Fibroblast of skin of scalp (primary cell): Measurements from ENCODE around the gene HEXD.
"Not testable (repeated sequence)": the region's sequence is repeated elsewhere in the genome, so short reads cannot be mapped to it uniquely, and the experiment has no call there.

ENCODE experiments used
- DNase-seq: peaks from one replicate; pipeline ENCODE4 v3.0.0-alpha.2; 2013

The HEXD gene

DNA sequence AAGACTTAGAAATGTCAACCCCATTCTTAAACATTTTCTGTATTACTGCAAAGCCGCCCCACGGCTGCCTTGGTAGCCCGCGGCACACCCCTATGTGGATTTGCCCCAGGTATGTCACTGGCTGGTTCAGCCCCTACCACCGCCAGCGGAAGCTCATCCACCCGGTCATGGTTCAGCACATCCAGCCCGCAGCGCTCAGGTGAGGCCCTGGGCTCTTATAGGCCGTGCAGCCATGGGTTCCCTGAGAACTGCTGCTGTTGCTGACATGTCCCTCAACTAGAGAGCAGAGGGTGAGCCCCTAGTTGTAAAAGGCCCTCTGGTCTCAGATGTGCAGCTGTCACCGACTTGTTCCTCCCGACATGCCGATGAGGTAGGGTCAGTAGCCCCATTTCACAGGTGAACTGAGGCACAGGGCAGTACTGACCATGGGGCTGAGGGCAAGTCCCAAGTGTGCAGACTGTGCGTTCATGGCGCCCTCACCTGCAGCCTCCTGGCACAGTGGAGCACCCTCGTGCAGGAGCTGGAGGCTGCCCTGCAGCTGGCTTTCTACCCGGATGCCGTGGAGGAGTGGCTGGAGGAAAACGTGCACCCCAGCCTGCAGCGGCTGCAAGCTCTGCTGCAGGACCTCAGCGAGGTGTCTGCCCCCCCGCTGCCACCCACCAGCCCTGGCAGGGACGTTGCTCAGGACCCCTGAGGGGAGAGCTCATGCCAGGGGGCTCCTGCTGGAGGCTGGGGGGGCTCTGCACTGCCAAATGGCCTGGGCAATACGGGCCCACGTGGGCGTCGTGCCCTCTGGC is 23.7 kb downstream of the HEXD start:
- DNase-seq = no peak

DNA sequence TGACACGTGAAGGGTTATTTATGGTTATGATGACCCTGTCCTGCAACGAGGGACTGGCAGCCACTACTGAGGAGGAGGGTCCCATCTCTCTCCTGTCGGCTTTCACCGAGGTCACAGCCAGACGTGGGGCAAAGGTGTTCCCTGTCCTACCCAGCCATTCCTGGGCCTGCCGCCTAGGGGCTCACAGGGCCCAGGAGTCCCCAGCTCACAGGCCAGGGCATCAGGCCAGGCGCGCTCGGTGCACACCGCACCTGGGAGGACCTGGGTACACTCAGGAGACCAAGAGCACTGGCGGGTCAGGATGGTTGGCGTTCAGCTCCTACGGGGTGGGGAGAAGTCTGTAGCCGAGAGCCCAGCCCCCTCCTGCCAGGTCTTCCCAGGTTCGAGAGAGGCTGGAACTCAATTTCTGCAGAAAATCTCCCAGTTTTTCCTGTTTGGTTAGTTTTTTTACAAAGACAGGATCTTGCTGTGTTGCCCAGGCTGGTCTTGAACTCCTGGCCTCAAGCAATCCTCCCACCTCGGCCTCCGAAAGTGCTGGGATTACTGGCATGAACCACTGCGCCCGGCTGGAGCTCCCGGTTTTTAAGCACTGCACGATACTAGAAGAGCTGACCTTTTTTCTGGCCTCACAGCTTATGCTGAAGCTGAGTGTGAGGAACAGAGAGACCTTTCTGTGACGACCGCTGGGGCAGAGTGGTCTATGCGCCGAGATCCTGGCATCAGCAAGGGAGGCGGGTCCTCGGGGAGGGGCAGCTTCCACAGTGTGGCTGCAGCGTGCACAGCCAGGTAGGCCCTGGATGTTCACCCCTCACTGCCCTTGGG is 24.7 kb downstream of the HEXD start:
- no peak for DNase-seq

DNA sequence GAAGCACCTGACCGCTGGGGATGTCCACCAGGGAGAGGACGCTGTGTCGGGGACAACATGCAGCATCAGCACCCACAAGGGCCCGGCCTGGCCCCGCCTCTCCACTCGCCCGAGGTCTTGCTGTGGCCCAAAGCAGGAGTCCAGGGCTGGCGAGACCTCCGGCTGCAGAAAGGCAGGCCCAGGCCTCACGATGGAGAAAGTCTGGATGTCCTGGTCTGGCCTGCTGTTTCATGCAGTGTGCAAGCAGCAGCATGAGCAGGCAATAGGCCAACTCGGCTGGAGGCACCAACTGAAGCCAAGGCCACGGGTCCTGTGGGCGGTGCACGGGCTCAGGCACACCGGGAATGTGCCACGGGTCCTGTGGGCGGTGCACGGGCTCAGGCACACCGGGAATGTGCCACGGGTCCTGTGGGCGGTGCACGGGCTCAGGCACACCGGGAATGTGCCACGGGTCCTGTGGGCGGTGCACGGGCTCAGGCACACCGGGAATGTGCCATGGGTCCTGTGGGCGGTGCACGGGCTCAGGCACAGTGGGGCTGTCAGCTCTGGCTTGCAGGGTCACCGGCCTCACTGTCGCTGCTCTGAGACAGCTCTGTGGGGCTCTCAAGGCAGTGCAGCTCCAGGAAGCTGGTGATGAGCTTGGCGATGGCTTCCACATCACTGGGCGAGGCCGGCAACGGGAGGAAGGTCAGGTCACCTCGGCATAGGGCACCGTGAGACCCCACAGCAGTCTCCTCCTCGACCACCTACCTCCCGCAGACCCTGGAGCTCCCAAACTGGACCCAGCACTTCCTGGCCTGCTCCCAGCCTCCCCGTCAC is 25.5 kb downstream of the HEXD start:
- no peak for DNase-seq

DNA sequence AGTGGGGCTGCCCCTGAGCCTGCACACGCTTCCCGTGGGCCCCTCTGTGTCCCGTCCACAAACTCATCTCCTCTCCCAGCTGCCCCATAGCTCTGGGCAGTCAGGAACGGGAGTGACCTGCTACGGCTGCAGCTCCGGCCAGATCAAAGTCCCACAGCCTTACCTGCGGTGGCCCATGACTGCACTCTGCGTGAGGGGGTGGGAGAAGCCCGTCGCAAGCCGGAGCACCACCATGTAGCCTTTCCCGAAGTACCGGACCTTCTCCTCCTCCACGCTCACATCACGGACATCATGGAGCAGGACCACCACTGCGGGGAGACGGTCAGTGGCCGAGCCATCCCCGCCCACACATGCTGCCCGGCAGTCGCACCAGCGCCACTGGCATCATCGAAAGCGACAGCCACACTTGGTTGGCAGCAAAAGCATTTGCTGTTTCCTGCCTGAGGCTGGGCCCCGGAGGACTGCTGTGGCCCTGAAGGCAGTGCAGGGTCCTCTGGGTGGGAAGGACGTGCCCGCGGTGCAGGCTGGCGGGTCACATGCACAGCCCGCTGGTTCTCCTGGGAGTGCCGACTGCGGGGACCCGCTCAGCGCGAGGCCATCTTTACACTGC is 26.2 kb downstream of the HEXD start:
- DNase-seq = no peak

DNA sequence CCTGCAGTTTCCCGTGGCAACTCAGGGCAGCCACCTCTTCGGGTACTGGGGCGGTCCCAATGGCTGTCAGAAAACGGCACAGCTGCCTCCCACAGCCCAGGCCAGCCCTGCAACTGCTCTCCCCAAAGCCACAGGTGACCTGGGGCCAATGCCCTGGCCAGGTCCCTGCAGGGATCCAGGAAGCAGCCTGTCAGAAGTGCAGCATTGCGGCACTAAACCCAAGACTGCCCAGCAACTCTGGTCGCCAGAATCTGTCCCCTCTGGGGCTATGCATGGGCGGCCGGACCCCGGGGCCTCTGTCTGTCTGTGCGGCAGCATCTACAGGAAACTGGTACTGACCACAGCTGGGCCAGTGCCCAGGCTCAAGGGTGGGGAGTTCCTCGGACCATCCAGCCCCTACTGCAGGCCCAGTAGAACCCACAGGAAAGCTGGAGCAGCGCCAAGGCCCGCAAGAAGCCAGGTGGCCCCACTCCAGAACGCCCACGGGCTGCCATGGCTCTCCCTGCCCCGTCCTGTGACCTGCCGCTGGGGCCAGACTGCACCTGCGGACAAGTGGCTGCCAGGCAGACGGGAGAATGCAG is 26.9 kb downstream of the HEXD start:
- no peak for DNase-seq

DNA sequence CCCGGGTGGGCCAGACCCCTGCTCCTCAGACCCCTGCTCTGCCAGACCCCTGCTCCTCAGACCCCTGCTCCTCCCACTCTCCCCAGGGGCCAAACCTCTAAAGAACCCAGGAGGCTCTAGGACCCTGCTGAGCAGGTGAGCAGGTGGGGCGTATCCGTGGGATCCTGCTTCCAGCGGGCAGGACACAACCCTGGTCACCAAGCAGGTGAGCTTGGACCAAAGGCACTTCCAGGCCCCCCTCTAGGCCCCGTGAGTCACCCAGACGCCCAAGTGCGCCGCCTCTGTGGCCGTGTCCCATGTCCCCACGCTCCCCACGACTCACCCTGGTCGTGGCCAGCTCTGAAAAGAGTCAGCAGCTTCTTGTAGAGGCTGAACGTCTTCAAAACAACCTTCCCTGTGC is 27.4 kb downstream of the HEXD start:
- DNase-seq = no peak

DNA sequence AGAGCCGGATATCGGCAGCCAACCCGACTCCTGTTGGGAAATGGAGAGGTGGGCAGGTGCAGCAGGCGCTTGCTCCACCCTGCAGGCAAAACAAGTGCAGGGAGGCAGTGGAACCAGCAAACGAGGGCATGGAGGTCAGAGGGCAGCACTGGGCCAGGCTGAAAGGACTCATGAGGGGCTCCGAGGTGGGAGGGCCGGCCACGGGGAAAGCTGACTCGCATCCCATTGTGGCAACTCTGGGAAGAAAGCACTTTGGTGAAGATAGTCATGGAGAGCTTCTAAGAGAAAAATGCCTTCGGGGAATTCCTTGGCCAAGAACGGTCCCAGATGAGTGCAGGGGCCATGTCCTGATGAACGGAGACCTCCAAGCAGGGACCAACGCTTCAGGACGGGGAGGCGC is 28.0 kb downstream of the HEXD start:
- DNase-seq = no peak

DNA sequence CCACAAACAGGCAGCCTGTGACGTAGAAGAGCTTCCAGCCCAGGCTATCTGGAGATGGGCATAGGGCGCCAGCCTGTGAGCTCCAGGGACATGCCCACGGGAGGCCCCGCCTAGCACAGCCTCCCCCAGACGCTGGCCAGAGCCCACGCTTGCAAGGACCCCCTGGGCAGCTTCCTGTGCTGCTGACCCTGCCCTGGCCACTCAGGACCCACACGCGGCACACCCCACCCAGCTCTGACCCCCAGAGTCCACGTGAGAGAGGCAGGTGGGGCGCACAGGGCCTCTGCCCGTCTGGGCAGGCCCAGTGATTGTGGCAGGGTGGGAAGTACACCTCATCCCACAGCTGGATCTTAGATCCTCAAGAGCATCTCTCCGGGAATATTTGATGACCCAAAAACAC is 28.5 kb downstream of the HEXD start:
- DNase-seq = no peak

DNA sequence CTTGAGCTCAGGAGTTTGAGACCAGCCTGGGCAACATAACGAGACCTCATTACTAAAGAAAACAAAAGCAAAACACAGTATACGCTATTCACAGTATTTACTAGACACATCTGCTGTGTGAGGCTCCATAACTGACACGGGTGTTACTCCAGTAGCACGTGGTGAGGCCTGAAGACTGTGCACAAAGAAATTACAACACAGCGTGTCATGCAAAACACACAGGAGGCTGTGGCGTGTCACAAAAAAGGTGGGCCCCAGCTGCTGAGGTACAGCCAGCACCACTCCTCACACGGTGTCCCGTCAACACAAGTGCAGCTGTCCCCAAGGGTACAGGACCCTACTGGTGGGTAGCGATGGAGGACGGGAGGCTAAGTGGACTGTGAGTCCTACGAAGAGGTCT is 29.7 kb downstream of the HEXD start:
- no peak for DNase-seq

DNA sequence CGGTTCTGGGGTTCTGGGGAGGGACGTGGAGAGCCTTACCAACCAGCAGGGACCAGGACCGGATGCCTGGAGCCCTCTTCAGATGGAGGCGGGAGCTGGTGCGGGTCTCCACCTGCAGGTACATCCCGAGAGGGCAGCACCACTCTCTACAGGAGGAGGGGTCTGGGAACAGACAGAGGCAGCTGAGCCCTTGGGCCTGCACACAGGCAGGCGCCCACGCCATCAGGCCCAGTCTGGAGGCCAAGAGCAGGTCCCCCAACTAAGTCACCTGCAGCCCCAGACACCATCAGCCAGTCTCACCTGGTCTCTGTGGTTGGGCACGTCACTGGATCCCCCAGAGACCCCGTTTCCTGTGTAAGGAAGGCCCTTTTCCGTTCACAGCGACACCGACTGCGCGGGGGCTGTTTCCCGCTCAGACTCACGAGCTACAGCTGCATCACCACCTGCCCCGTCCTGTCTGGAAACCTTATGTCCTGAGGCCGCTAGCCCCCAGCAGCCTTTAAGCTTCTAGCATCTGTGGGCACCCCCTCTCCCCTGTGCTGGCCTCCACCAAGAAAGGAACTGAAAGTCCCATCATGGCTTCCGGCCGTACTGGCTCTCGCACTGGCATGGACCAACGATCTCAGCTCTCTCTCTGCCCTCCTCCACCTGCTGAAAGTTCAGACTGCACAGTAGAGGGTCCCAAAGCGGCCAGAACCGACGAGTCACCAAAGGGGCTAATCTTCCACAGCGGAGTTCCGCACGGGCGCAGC is 31.2 kb downstream of the HEXD start:
- no peak for DNase-seq

DNA sequence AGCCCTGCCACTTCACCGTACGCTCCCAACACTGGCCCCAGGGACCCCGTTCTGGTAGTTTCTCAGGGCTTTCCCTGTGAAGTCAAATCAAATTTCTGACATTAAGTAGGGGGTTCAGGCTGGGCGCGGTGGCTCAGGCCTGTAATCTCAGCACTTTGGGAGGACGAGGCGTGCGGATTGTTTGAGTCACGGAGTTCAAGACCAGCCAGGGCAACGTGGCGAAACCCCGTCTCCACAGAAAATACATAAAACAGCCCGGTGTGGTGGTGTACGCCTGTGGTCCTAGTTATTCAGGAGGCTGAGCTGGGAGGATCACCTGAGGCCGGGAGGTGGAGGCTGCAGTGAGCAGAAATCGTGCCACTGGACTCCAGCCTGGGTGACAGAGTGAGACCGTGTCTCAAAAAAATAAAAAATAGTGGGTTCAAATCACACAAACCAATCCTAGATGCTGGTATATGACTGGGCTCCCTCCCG is 31.8 kb downstream of the HEXD start:
- DNase-seq = no peak

DNA sequence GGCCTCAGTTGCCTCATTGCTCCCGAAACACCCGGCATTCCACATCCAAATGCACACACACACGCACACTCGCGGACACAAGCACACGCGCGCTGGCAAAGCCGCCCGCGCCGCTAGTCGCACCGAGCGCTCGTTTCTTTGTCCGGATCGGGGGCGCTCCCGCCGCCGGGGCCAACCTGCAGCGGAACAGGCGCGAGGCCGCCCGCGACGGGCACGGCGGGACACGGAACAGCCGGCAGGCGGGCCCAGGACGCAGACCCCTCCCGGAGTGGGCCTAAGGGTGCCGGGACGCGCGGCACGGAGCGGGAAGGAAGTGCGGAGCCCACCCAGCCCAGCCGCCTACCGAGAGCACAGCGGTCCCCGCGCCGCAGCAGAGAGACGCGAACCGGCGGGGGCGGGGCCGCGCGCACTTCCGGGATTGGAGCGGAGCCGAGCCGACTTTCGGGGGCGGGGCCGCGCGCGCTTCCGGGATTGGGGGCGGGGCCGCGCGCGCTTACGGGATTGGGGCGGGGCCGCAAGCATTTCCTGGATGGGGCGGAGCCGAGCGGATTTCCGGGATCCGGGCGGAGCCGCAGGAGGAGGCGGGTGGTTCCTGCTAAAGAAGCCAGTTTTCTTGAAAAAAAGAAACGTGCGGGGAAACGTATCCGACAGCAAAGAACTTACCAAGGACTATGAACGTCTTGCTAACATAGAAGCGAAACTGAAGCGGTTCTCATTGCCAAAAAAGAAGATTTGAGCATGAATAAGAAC is 32.4 kb downstream of the HEXD start, which contains the start of gene CYBC1:
Gene CYBC1, minus strand, starts transcription at position 396 of the 750 bp plus-strand sequence. CDS start 1,498 bp downstream, outside the sequence.
- peak; percentile 95 for DNase-seq

DNA sequence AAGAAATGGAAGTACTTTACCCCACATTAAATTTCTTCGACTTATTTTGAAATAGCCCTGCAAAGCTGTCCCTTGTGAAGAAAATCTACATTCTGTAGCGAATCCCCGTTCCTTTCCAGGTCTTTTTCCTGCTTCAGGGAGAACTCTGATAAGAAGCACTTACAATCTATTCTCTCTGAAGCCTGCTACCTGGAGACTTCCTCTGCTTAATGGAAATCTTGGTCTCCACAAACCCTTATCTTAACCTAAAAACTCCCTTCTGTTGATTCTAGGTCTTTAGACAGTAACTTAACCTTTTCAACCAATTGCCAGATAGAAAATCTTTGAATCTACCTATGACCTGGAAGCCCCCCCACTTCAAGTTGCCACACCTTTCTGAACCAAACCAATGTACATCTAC is 34.0 kb downstream of the HEXD start:
- DNase-seq = no peak

DNA sequence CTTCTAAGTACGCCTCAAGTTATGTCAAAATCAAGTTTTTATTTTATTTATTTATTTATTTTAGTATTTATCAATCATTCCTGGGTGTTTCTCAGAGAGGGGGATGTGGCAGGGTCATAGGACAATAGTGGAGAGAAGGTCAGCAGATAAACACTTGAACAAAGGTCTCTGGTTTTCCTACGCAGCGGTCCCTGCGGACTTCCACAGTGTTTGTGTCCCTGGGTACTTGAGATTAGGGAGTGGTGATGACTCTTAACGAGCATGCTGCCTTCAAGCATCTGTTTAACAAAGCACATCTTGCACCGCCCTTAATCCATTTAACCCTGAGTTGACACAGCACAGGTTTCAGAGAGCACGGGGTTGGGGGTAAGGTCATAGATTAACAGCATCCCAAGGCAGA is 35.0 kb downstream of the HEXD start:
- not testable (repeated sequence) for DNase-seq

DNA sequence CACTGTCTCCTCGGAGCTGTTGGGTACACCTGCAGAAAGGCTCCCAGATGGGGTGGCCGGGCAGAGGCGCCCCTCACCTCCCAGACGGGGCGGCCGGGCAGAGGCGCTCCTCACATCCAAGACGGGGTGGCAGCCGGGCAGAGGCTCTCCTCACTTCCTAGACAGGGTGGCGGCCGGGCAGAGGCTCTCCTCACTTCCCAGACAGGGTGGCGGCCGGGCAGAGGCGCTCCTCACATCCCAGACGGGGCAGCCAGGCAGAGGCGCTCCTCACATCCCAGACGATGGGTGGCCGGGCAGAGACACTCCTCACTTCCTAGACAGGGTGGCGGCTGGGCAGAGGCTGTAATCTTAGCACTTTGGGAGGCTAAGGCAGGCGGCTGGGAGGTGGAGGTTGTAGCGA is 35.6 kb downstream of the HEXD start:
- DNase-seq = not testable (repeated sequence)

DNA sequence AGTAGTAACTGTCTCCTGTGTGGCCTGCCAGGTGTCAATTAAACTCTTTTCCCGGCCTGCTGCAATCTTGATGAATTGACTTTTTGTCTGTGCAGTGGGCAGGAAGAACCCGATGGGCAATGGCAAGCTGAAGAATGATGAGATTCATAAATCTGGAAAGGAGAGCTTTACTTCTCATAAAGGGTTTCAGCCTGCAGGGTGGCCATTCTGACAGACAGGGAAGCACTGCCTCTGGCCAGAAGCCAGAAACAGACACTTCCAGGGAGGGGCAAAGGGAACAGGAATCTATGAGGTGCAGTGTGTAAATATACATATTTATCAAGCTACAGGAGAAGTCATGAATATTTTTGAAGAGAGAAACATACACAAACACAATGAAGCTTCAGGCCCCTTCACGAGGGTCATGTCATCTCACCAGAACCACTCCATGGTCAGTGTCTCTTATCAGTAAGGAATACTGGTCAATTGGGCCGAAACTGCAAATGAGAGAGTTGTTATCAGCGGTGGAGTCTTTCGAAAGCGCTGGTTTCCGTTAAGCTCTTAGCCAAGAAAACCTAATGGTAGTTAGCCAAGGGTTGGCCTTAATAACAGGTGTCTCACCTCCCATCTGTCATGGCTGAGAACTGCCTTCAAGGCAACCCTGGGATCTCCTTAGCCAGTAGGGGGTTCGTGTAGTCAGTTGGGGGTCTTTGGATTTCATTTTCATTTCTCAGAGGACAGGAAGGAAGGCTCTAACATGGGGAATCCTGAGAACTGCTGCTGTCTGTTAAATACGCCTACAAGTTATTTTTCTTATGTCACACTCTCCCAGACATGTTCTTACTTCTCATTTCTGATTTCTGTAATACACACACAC is 39.2 kb downstream of the HEXD start:
- no peak for DNase-seq

DNA sequence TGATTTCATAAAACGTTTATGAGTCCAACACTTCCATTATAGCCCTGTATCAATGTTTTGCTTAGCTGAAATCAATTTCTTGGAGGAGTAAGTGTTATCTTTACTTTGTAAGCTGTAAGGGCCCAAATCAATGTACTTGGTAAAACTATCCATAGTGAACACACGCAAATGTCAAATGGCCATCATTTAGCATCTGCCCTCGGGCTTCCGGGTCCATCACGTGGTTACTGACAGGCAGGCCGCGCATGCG is 39.7 kb downstream of the HEXD start:
- DNase-seq = no peak

DNA sequence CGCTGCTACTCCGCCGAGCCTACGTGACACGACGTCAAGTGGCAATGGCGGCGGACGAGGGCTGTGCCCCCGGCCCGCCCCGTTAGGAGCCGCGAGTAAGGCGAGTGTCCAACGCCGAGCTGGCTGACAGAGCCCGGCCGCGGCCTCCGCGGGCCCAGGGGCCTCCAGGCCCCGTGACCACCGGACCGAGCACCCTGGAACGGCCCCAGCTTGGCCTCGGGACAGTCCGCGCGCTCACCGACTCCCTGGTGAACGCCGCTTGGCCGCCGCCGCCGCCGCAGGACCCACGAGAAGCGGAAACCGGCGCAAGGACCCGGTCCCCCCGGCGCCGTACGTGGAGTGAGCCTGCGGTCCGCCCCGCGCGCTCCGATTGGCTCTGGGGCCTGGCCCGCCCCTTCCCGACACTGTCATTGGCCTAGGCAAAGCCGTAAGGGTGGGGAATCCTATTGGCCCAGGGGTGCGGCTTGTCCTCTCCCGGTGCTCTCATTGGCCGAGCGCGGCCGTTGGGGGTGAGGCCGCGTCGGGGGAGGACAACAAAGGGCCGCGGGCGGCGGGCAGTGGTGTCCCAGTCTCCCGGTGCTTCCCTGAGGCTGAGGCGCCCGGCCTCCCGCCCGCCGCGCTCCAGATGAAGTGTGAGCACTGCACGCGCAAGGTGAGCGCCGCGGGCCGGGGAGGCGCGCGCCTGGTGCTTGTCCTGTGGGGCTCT is 40.2 kb downstream of the HEXD start, which contains the start of gene NARF:
Gene NARF, plus strand, starts transcription at position 563 of the 706 bp plus-strand sequence. Its CDS starts 63 bp downstream, at position 626.
- DNase-seq = peak; percentile 99

DNA sequence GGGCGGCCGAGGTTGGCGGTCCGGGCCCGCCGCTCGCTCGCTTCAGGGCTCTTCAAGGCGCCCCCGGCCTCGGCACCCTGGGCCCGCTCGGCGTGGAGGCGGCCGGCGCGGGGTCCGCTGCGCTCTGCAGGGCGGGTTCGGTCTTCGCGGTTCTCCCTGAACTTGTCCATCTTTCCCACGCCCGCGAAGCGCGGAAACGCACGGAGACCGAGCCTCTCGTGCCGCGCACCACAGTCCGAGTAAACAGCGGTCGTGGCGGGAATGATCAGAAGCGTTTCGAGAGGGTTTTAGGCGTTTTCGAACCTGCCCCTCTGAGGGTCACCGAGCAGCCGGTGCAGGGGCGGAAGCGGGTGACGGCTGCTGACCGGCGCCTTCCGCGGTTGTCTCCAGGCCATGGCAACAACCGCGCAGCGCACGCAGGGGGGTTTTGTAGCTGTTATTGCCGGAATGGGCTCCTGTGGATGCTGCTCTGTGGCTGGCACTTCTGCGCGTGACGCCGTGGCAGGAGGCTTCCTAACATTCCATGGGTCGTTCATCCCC is 40.8 kb downstream of the HEXD start:
- no peak for DNase-seq
